ENCODE results near the gene RAP1A.

The RAP1A gene

GRCh38 chr1:111756124-111756513, 136.5 kb downstream of the RAP1A start:
- no peak for DNase-seq (ENCODE audit: low read depth in 2 of 2)

- no peak for DNase-seq (ENCODE audit: low read depth in 2 of 2)
Measured at GRCh38 chr1:111758373-111758772, 138.8 kb downstream of the RAP1A start.

DNA sequence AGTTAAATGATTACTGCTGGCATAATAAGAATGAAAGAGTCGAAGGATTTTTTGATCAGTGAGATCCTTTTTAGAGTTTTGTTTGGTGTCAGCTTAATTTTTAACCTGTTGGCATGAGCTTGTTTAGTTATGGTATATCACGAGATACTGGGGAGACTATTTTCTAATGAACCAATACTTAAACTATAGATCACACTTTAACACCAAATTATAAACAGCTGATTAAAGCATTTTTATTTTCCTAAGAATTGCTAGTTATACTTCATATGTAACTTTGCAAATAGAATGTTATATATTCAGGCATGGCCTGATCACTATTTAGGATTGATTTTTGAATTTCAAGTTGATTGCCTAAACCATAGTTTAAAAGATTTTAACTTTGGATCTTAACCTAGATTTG, 142.1 kb downstream of the RAP1A start:
- no peak for DNase-seq (ENCODE audit: low read depth in 2 of 2)

DNA sequence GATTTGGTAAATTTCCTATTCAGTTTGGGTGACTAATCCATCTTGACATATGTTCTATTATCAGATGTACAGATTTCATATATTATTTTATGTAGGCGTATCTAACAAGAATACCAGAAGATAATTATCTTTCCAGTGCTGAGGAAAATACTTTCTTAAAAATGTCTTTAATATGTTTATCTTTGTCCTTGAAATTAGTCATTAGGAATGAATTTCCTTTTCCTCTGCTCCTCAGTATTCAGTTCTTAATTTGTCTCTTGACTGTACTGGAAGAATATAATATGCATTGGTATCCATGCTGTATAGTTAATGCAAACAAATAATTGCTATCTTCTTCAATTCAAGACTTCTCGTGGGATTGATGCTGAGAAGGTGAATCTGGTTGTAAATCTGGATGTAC, 142.7 kb downstream of the RAP1A start:
- DNase-seq (ENCODE audit: low read depth in 2 of 2): no peak

Measured in activated CD8-positive, alpha-beta memory T cell treated with anti-CD3 and anti-CD28 coated beads for 4 hours (primary cell).